Breast epithelium (tissue), 4 donors: Measurements from ENCODE around the gene DNAI2. TPM values are rescaled to one million over a fixed set of nuclear protein-coding genes. Genes with fewer than 3 reads are reported as not detected.

Source experiments
- DNase-seq, 2 donors: peaks; one replicate each; pipeline ENCODE4 v3.0.0-alpha.2; 2019; ENCODE audit warnings: low spot score in 2 of 2
- H3K27ac ChIP-seq, 2 donors: fragments of 200-600 bp; sonication (generic) in 1 of 2; one replicate each; pipeline ENCODE4 v1.5.1; 2016 to 2019; ENCODE audit warnings: mild to moderate bottlenecking in 1 of 2
- H3K27me3 ChIP-seq, 2 donors: fragments of 200-600 bp; sonication (generic) in 1 of 2; one replicate each; pipeline versions ENCODE4 v1.5.1 to v1.6.0; 2017 to 2019; ENCODE audit warnings: control low read depth in 1 of 2, mild to moderate bottlenecking in 1 of 2
- H3K36me3 ChIP-seq: fragments of 200-600 bp; one replicate; pipeline ENCODE4 v1.5.1; 2019
- H3K4me1 ChIP-seq, 2 donors: fragments of 200-600 bp; sonication (generic); one replicate each; pipeline ENCODE4 v1.5.1; 2016 to 2019; ENCODE audit warnings: control low read depth in 1 of 2
- H3K4me3 ChIP-seq, 3 donors: fragments of 200-600 bp; sonication (generic); 1 replicate in 2 of 3; 2 replicates in 1 of 3; pipeline ENCODE4 v1.5.1; 2016 to 2019; ENCODE audit warnings: mild to moderate bottlenecking in 3 of 3, moderate library complexity in 2 of 3
- H3K9me3 ChIP-seq, 2 donors: fragments of 200-600 bp; sonication (generic) in 1 of 2; one replicate each; pipeline ENCODE4 v1.5.1; 2016 to 2019; ENCODE audit warnings: control low read depth in 1 of 2
- CTCF ChIP-seq, 3 donors: fragments of 450-650 bp; IDR thresholded peaks; one replicate each; pipeline ENCODE4 v1.5.1; 2016 to 2017; ENCODE audit warnings: antibody characterized with exemption in 3 of 3, mild to moderate bottlenecking in 3 of 3, moderate library complexity in 3 of 3
- POLR2A ChIP-seq: fragments of 450-650 bp; IDR thresholded peaks from one replicate; pipeline ENCODE4 v1.6.1; 2016; ENCODE audit warnings: antibody characterized with exemption, mild to moderate bottlenecking, moderate library complexity
- POLR2AphosphoS5 ChIP-seq, 3 donors: sonication (generic); formaldehyde crosslinking; IDR thresholded peaks; one replicate each; pipeline ENCODE4 v1.6.1; 2017; ENCODE audit warnings: antibody characterized with exemption in 3 of 3
- intact Hi-C: fragments of 100-400 bp; cut with DNase I; formaldehyde crosslinking; loops from one replicate; pipeline ENCODE4 v1.15.1; 2023; ENCODE audit warnings: low total_unique reads
- total RNA-seq, 3 donors: library from RNA; depleted of rRNA; stranded (reverse); fragments of >200 nt; gene quantifications; one replicate each; pipeline ENCODE4 v1.1.0, GENCODE V29; 2016

DNAI2 gene
- total RNA-seq, 3 donors from 2014 or later, result not detected

DNA sequence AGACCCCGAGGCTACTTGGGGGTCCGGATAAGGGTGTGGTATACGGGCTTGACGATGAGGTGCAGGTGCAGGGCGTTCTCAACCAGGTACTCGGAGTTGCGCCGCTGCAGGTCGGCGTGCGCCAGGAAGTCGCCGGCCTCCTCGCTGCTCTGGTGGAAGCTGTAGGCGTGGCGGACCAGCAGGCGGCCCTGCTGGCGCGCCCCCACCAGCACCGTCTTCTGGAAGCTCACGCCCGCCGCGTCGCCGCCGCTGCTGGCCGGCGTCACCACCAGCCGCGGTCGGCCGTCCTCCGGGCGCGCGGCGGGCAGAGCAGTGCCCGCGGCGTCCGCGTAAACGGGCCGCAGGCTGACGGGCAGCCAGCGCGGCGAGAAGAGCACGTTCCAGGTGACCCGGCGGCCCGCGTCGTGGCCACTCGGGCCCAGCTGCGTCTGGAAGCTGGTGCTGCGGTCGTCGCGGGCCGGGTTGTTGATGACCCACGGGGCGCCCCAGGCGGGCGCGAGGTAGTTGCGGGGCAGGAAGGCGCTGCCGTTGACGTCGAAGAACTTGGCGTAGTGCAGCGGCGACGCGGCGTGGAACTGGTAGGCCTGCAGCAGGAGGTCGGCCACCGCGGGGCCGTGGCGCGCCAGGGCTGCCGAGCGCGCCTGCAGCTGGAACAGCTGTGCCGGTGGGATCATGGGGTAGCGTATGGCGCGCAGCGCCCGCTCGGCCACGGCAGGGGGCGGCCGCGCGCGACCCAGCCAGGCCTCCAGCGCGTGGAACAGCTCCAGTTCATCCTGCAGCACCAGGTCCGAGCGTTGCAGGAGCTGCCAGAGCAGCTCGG, 82.8 kb downstream of the DNAI2 start:
- no peaks in the 10 kb centered on the region for H3K9me3 ChIP-seq
- peaks cover 3 to 96% of the 10 kb centered on the region in 2 donors for H3K27me3 ChIP-seq
- no peaks in the 10 kb centered on the region for H3K4me1 ChIP-seq
- TF ChIP-seq POLR2A (no peak), POLR2AphosphoS5 (IDR thresholded peaks at IDR 0.05) (no peak), CTCF (IDR thresholded peaks at IDR 0.05) (no peak)
- intact Hi-C loops, result no loop called here
- H3K36me3 ChIP-seq, result no peaks in the 10 kb centered on the region
- H3K4me3 ChIP-seq, result peak overlapping the region in 2 of 3 donors; percentile 27 to 59
- no peak for DNase-seq
- no peak overlapping the region for H3K27ac ChIP-seq

- H3K4me1 ChIP-seq, result no peaks in the 10 kb centered on the region
- DNase-seq, result no peak
- H3K27ac ChIP-seq, result no peak overlapping the region
- peaks cover 0 to 96% of the 10 kb centered on the region in 2 donors for H3K27me3 ChIP-seq
- no peak for TF ChIP-seq POLR2A
- no peak for TF ChIP-seq POLR2AphosphoS5 (IDR thresholded peaks at IDR 0.05)
- TF ChIP-seq CTCF (IDR thresholded peaks at IDR 0.05), result no peak
- no peaks in the 10 kb centered on the region for H3K9me3 ChIP-seq
- intact Hi-C loops, result no loop called here
- no peaks in the 10 kb centered on the region for H3K36me3 ChIP-seq
- H3K4me3 ChIP-seq, result peak overlapping the region in 2 of 3 donors; percentile 27 to 59
Observed at GRCh38 chr17:74357466-74357809, 83.4 kb downstream of the DNAI2 start.

GRCh38 chr17:74358697-74359096, 84.7 kb downstream of the DNAI2 start:
- no peaks in the 10 kb centered on the region for H3K4me1 ChIP-seq
- intact Hi-C loops, result no loop called here
- peaks cover 0 to 84% of the 10 kb centered on the region in 2 donors for H3K27me3 ChIP-seq

GRCh38 chr17:74359916-74360315, 85.9 kb downstream of the DNAI2 start:
- intact Hi-C loops, result no loop called here
- no peak for DNase-seq

More at GRCh38 chr17:74358697-74359096, 84.7 kb downstream of the DNAI2 start:
- Histone ChIP-seq H3K36me3 (no peaks in the 10 kb centered on the region), H3K4me3 (no peak overlapping the region), H3K27ac (no peak overlapping the region), H3K9me3 (no peaks in the 10 kb centered on the region)
- DNase-seq, result no peak
- TF ChIP-seq CTCF (IDR thresholded peaks at IDR 0.05) (no peak), POLR2A (no peak), POLR2AphosphoS5 (IDR thresholded peaks at IDR 0.05) (no peak)

More at GRCh38 chr17:74359916-74360315, 85.9 kb downstream of the DNAI2 start:
- TF ChIP-seq CTCF (IDR thresholded peaks at IDR 0.05) (no peak), POLR2A (no peak), POLR2AphosphoS5 (IDR thresholded peaks at IDR 0.05) (no peak)
- H3K9me3 ChIP-seq, result no peaks in the 10 kb centered on the region
- H3K4me1 ChIP-seq, result no peaks in the 10 kb centered on the region
- no peak overlapping the region for H3K4me3 ChIP-seq
- H3K27ac ChIP-seq, result no peak overlapping the region
- peaks cover 0 to 72% of the 10 kb centered on the region in 2 donors for H3K27me3 ChIP-seq
- no peaks in the 10 kb centered on the region for H3K36me3 ChIP-seq
